CD4-positive, alpha-beta memory T cell (primary cell): Measurements from ENCODE around the gene GCK. TPM values are rescaled to one million over a fixed set of nuclear protein-coding genes. Genes with fewer than 3 reads are reported as not detected.

Experiments
- CTCF ChIA-PET: fragments of 350-600 bp; sonication (Branson Sonifier 250); formaldehyde crosslinking; loops from one replicate; lab custom pipeline; 2021; ENCODE audit warnings: inconsistent platforms; ENCODE audit not compliant: partially characterized antibody; lab: Charles Lee
- POLR2A ChIA-PET: fragments of 350-600 bp; sonication (Branson Sonifier 250); formaldehyde crosslinking; loops from one replicate; lab custom pipeline; 2021; ENCODE audit not compliant: partially characterized antibody; lab: Charles Lee
- DNase-seq, 5 donors: peaks; one replicate each; pipeline versions ENCODE4 v3.0.0 to v3.0.0-alpha.2; 2020 to 2022; ENCODE audit warnings: mixed read lengths in 1 of 5
- H3K27ac ChIP-seq: one replicate; pipeline ENCODE4 v1.7.0; 2013; ENCODE audit warnings: low read depth, low read length
- H3K27me3 ChIP-seq: 2 replicates; pipeline ENCODE4 v1.7.0; 2013; ENCODE audit warnings: mild to moderate bottlenecking, low read length, moderate library complexity; ENCODE audit not compliant: insufficient read depth
- H3K36me3 ChIP-seq: 2 replicates; pipeline ENCODE4 v1.7.0; 2013; ENCODE audit warnings: mild to moderate bottlenecking, low read length, moderate library complexity; ENCODE audit not compliant: insufficient read depth
- H3K4me1 ChIP-seq: 2 replicates; pipeline ENCODE4 v1.7.0; 2013; ENCODE audit warnings: mild to moderate bottlenecking, low read length, moderate library complexity; ENCODE audit not compliant: insufficient read depth
- H3K4me3 ChIP-seq, 2 donors: one replicate each; pipeline ENCODE4 v1.7.0; 2013; ENCODE audit warnings: low read length in 2 of 2, mild to moderate bottlenecking in 1 of 2
- H3K9me3 ChIP-seq, 2 donors: one replicate each; pipeline ENCODE4 v1.7.0; 2013; ENCODE audit warnings: low read length in 2 of 2, control low read depth in 1 of 2; ENCODE audit not compliant: control insufficient read depth in 1 of 2
- H3K27ac Mint-ChIP-seq, 7 donors: one replicate each; pipeline ENCODE4 v1.8.0; 2020 to 2021; ENCODE audit warnings: mixed read lengths in 7 of 7, mild to moderate bottlenecking in 6 of 7, inconsistent platforms in 3 of 7, moderate library complexity in 3 of 7
- H3K27me3 Mint-ChIP-seq, 2 donors: one replicate each; pipeline ENCODE4 v1.8.0; 2020 to 2021; ENCODE audit warnings: mixed read lengths in 2 of 2
- H3K36me3 Mint-ChIP-seq, 2 donors: one replicate each; pipeline ENCODE4 v1.8.0; 2020 to 2021; ENCODE audit warnings: mixed read lengths in 2 of 2, inconsistent platforms in 1 of 2, mild to moderate bottlenecking in 1 of 2
- H3K4me1 Mint-ChIP-seq, 4 donors: one replicate each; pipeline ENCODE4 v1.8.0; 2020 to 2021; ENCODE audit warnings: mixed read lengths in 4 of 4, mild to moderate bottlenecking in 1 of 4
- H3K4me3 Mint-ChIP-seq, 8 donors: one replicate each; pipeline ENCODE4 v1.8.0; 2020 to 2021; ENCODE audit warnings: mixed read lengths in 8 of 8, mild to moderate bottlenecking in 7 of 8, moderate library complexity in 6 of 8, inconsistent platforms in 3 of 8
- H3K9me3 Mint-ChIP-seq, 8 donors: one replicate each; pipeline ENCODE4 v1.8.0; 2020 to 2021; ENCODE audit warnings: mixed read lengths in 8 of 8, mild to moderate bottlenecking in 5 of 8, inconsistent platforms in 3 of 8, moderate library complexity in 1 of 8
- intact Hi-C: fragments of 100-400 bp; cut with micrococcal nuclease; formaldehyde crosslinking; loops from one replicate; pipeline ENCODE4 v1.15.1; 2023
- polyA plus RNA-seq, 2 donors: library from polyadenylated mRNA; unstranded; fragments of 300-500 nt; fragmentation: Illumina TruSeq; gene quantifications; one replicate each; pipeline ENCODE4 v1.2.3, GENCODE V29; 2021
- total RNA-seq, 2 experiments: library from RNA; stranded (reverse); gene quantifications; one replicate each; pipeline ENCODE4 v1.2.3, GENCODE V29; 2021

The GCK gene
- total and polyA plus RNA-seq, 4 experiments from 2014 or later = 0.33 to 0.38 TPM; not detected in 2

GRCh38 chr7:44221231-44221791 is 32.1 kb upstream of the GCK start:
- H3K4me1 Mint-ChIP-seq = no peaks in the 10 kb centered on the region
- no peak overlapping the region for H3K4me3 Mint-ChIP-seq
- CTCF ChIA-PET = no interaction called here
- DNase-seq = no peak
- H3K27ac Mint-ChIP-seq = no peak overlapping the region
- H3K27me3 Mint-ChIP-seq = peaks cover 5 to 7% of the 10 kb centered on the region in 2 donors
- no peaks in the 10 kb centered on the region for H3K4me1 ChIP-seq
- H3K9me3 ChIP-seq = no peaks in the 10 kb centered on the region
- H3K36me3 Mint-ChIP-seq = no peaks in the 10 kb centered on the region
- no peaks in the 10 kb centered on the region for H3K27me3 ChIP-seq
- intact Hi-C loops = no loop called here
- H3K36me3 ChIP-seq = no peaks in the 10 kb centered on the region
- no peak overlapping the region for H3K27ac ChIP-seq
- H3K9me3 Mint-ChIP-seq = no peaks in the 10 kb centered on the region
- H3K4me3 ChIP-seq = no peak overlapping the region
- POLR2A ChIA-PET = no interaction called here

GRCh38 chr7:44220358-44221112 is 31.3 kb upstream of the GCK start:
- Histone ChIP-seq H3K9me3 (no peaks in the 10 kb centered on the region), H3K4me3 (no peak overlapping the region), H3K36me3 (no peaks in the 10 kb centered on the region), H3K4me1 (no peaks in the 10 kb centered on the region), H3K27me3 (no peaks in the 10 kb centered on the region), H3K27ac (no peak overlapping the region)
- Mint-ChIP-seq H3K27ac (no peak overlapping the region), H3K9me3 (no peaks in the 10 kb centered on the region), H3K4me3 (no peak overlapping the region), H3K36me3 (no peaks in the 10 kb centered on the region), H3K27me3 (peaks cover 0 to 3% of the 10 kb centered on the region in 2 donors), H3K4me1 (no peaks in the 10 kb centered on the region)
- DNase-seq = no peak
- intact Hi-C loops = no loop called here
- CTCF ChIA-PET = no interaction called here
- POLR2A ChIA-PET = no interaction called here

GRCh38 chr7:44220046-44220357 is 30.8 kb upstream of the GCK start:
- Mint-ChIP-seq H3K27me3 (peaks cover 0 to 3% of the 10 kb centered on the region in 2 donors), H3K9me3 (no peaks in the 10 kb centered on the region), H3K4me3 (no peak overlapping the region), H3K4me1 (no peaks in the 10 kb centered on the region), H3K36me3 (no peaks in the 10 kb centered on the region), H3K27ac (no peak overlapping the region)
- no peak overlapping the region for H3K27ac ChIP-seq
- intact Hi-C loops = no loop called here
- H3K4me3 ChIP-seq = no peak overlapping the region
- H3K36me3 ChIP-seq = no peaks in the 10 kb centered on the region
- ChIA-PET CTCF (no interaction called here), POLR2A (no interaction called here)
- H3K4me1 ChIP-seq = no peaks in the 10 kb centered on the region
- no peak for DNase-seq
- no peaks in the 10 kb centered on the region for H3K9me3 ChIP-seq
- no peaks in the 10 kb centered on the region for H3K27me3 ChIP-seq

- Mint-ChIP-seq H3K4me3 (no peak overlapping the region), H3K27ac (no peak overlapping the region), H3K36me3 (no peaks in the 10 kb centered on the region), H3K9me3 (no peaks in the 10 kb centered on the region), H3K4me1 (no peaks in the 10 kb centered on the region), H3K27me3 (peaks cover 0 to 3% of the 10 kb centered on the region in 2 donors)
- no peak overlapping the region for H3K27ac ChIP-seq
- DNase-seq = no peak
- H3K4me3 ChIP-seq = no peak overlapping the region
- no peaks in the 10 kb centered on the region for H3K9me3 ChIP-seq
- no peaks in the 10 kb centered on the region for H3K4me1 ChIP-seq
- intact Hi-C loops = no loop called here
- H3K27me3 ChIP-seq = no peaks in the 10 kb centered on the region
- H3K36me3 ChIP-seq = no peaks in the 10 kb centered on the region
- ChIA-PET POLR2A (interaction anchor here (0.7 kb wide), 1 partner anchor 783 kb away, joined by 3 read pairs; no protein-coding TSS in a partner anchor), CTCF (no interaction called here)
Observed at GRCh38 chr7:44219371-44220045, 30.3 kb upstream of the GCK start.

- H3K9me3 Mint-ChIP-seq = no peaks in the 10 kb centered on the region
- ChIA-PET POLR2A (no interaction called here), CTCF (no interaction called here)
Observed at GRCh38 chr7:44218418-44219201, 29.4 kb upstream of the GCK start.

GRCh38 chr7:44217852-44218402 is 28.7 kb upstream of the GCK start:
- intact Hi-C loops = no loop called here
- Mint-ChIP-seq H3K27ac (no peak overlapping the region), H3K4me1 (no peaks in the 10 kb centered on the region), H3K27me3 (no peaks in the 10 kb centered on the region), H3K4me3 (no peak overlapping the region), H3K9me3 (no peaks in the 10 kb centered on the region), H3K36me3 (peaks cover 0 to 3% of the 10 kb centered on the region in 2 donors)
- H3K9me3 ChIP-seq = no peaks in the 10 kb centered on the region
- DNase-seq = no peak
- H3K4me3 ChIP-seq = no peak overlapping the region
- H3K27ac ChIP-seq = no peak overlapping the region
- no peaks in the 10 kb centered on the region for H3K27me3 ChIP-seq
- H3K4me1 ChIP-seq = no peaks in the 10 kb centered on the region
- ChIA-PET CTCF (no interaction called here), POLR2A (no interaction called here)
- H3K36me3 ChIP-seq = peaks cover 4% of the 10 kb centered on the region

More at GRCh38 chr7:44218418-44219201, 29.4 kb upstream of the GCK start:
- Histone ChIP-seq H3K4me1 (no peaks in the 10 kb centered on the region), H3K4me3 (no peak overlapping the region), H3K9me3 (no peaks in the 10 kb centered on the region), H3K36me3 (no peaks in the 10 kb centered on the region), H3K27ac (no peak overlapping the region), H3K27me3 (no peaks in the 10 kb centered on the region)
- intact Hi-C loops = no loop called here
- no peak for DNase-seq
- Mint-ChIP-seq H3K27ac (no peak overlapping the region), H3K27me3 (peaks cover 0 to 3% of the 10 kb centered on the region in 2 donors), H3K4me1 (no peaks in the 10 kb centered on the region), H3K4me3 (no peak overlapping the region), H3K36me3 (peaks cover 0 to 3% of the 10 kb centered on the region in 2 donors)

GRCh38 chr7:44217223-44217714 is 28.0 kb upstream of the GCK start:
- intact Hi-C loops = no loop called here
- Mint-ChIP-seq H3K27me3 (no peaks in the 10 kb centered on the region), H3K4me3 (no peak overlapping the region), H3K27ac (no peak overlapping the region), H3K9me3 (no peaks in the 10 kb centered on the region), H3K36me3 (peaks cover 4 to 8% of the 10 kb centered on the region in 2 donors), H3K4me1 (no peaks in the 10 kb centered on the region)
- no peak overlapping the region for H3K4me3 ChIP-seq
- no peaks in the 10 kb centered on the region for H3K9me3 ChIP-seq
- no peak for DNase-seq
- no peaks in the 10 kb centered on the region for H3K4me1 ChIP-seq
- H3K36me3 ChIP-seq = peaks cover 11% of the 10 kb centered on the region
- H3K27ac ChIP-seq = no peak overlapping the region
- POLR2A ChIA-PET = no interaction called here
- CTCF ChIA-PET = no interaction called here
- no peaks in the 10 kb centered on the region for H3K27me3 ChIP-seq
